Activated naive CD4-positive, alpha-beta T cell treated with anti-CD3 and anti-CD28 coated beads, Interleukin-2, amount 10 ng/mL, durations not matched to agents 7 days and 5 days (primary cell): ENCODE data around the gene EIF2S2.

Source experiments
- CTCF ChIA-PET: fragments of 350-600 bp; sonication (Branson Sonifier 250); formaldehyde crosslinking; loops from one replicate; lab custom pipeline; 2021; ENCODE audit warnings: antibody characterized with exemption; lab: Charles Lee
- DNase-seq: peaks from one replicate; pipeline ENCODE4 v3.0.0-alpha.2; 2020
- H3K27ac Mint-ChIP-seq: one replicate; pipeline ENCODE4 v1.8.0; 2021; ENCODE audit warnings: mild to moderate bottlenecking, moderate library complexity, mixed read lengths
- H3K27me3 Mint-ChIP-seq: one replicate; pipeline ENCODE4 v1.8.0; 2021; ENCODE audit warnings: mild to moderate bottlenecking, mixed read lengths
- H3K36me3 Mint-ChIP-seq: one replicate; pipeline ENCODE4 v1.8.0; 2021; ENCODE audit warnings: mixed read lengths
- H3K4me1 Mint-ChIP-seq: one replicate; pipeline ENCODE4 v1.8.0; 2021; ENCODE audit warnings: mixed read lengths
- H3K4me3 Mint-ChIP-seq: one replicate; pipeline ENCODE4 v1.8.0; 2021; ENCODE audit warnings: mild to moderate bottlenecking, moderate library complexity, mixed read lengths
- H3K9me3 Mint-ChIP-seq: one replicate; pipeline ENCODE4 v1.8.0; 2021; ENCODE audit warnings: mixed read lengths

Gene EIF2S2

DNA sequence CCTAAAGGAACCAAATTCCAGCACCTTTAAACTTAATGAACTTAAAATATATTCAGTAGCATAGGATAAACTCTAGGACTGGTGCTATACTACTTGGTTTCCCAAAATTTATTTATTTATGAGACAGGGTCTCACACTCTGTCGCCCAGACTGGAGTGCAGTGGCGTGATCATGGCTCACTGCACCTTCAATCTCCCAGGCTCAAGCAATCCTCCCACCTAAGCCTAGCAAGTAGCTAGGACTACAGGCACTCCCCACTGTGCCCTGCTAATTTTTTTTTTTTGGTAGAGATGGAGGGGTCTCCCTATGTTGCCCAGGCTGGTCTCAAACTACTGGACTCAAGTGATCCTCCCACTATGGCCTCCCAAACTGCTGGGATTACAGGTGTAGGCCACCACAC is 21.4 kb downstream of the EIF2S2 start:
- Mint-ChIP-seq H3K27ac (no peak overlapping the region), H3K9me3 (no peaks in the 10 kb centered on the region), H3K36me3 (peaks cover 64% of the 10 kb centered on the region), H3K27me3 (no peaks in the 10 kb centered on the region), H3K4me1 (peaks cover 2% of the 10 kb centered on the region), H3K4me3 (no peak overlapping the region)
- DNase-seq: no peak
- CTCF ChIA-PET: no interaction called here

DNA sequence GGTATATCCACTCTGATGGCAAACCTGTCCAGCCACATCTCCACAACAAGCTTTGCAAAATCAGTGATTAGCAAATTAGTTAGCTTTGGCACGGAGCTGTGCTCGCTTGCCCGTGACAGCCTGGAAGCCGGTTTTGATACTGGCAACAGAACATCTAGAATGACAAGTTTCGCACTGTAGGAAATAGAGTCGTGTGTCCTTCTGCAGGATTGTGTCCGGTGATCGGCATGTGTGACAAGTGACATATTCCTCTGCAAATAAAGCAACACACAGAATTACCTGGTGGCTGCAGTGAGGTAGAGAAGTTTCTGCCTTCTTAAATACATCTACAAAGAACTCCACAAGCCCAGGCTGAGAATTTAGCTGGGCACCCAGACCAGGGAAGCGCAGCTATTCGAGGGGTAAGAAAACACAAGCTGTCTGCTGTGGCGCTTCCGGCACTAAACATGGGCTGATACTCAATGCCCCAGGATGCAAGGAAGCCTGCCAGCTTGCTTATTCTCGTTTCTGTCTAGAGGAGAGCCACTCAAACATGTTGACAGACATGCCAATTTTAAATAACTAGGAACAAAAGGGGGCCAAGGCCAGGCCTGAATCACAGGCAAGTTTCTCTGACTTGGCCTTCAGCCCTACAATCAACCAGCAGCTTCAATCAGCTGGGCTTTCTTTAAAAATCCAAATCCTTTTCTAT is 22.2 kb downstream of the EIF2S2 start:
- peaks cover 2% of the 10 kb centered on the region for H3K4me1 Mint-ChIP-seq
- H3K9me3 Mint-ChIP-seq: no peaks in the 10 kb centered on the region

DNA sequence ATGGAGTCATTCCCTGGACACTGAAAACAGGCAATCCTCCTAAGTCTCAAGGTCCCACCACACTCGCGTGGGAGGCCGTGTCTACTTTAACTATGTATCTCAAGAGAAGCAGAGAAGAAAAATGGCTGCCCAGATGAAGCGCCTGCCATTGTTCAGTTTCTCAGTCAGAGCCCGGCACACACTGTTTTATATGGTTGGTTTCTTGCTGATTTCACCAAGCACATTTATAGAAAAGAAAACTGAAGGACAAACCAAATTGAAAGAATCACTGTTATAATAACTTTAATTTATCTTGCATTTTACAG is 22.9 kb downstream of the EIF2S2 start:
- no peak overlapping the region for H3K4me3 Mint-ChIP-seq
- CTCF ChIA-PET: no interaction called here

More for the DNA sequence above, 22.2 kb downstream of the EIF2S2 start:
- Mint-ChIP-seq H3K27ac (no peak overlapping the region), H3K4me3 (no peak overlapping the region), H3K36me3 (peaks cover 68% of the 10 kb centered on the region), H3K27me3 (no peaks in the 10 kb centered on the region)
- CTCF ChIA-PET: no interaction called here
- DNase-seq: no peak

DNA sequence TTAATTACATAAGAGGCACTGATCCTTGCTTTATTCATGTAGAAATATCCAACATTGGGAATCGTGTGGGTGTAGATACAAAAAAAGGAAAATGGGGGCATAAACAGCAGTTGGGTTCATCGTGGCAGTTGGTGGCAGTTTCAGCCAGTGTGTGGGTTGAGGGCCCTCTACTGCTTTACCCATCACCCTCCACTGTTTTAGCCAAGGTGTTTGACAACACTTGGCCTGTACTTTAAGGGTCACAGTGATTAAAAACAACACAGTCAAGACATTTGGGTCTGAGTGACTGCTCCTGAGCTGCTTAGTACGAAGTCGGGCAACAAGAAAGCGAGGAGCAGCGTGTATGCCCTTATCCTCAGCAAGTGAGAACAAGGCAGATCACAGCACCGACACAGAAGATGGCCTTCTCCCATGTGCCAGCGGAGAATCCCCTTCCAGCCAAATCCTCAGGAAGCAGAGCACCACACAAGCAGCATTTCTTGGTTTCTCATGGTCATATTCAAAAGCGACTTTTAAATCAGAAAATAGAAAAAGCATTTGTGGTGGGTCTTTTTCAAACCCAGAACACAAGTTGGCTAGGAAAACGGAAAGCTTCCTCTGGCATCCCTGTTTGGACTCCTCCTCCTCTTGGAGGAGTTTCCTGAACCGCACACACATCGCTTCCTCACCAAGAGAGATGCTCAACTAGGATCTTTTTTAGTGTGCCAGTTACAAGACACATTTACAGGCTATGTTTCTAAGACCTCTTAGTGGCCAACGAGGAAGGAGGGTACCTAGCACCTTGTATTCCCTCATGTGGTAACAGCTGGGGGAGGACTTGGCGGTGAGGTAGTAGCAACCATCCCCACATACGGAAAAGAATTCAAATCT is 23.5 kb downstream of the EIF2S2 start:
- DNase-seq: no peak
- peaks cover 71% of the 10 kb centered on the region for H3K36me3 Mint-ChIP-seq
- CTCF ChIA-PET: no interaction called here

More for the DNA sequence above, 22.9 kb downstream of the EIF2S2 start:
- Mint-ChIP-seq H3K4me1 (peaks cover 2% of the 10 kb centered on the region), H3K9me3 (no peaks in the 10 kb centered on the region), H3K27me3 (no peaks in the 10 kb centered on the region), H3K36me3 (peaks cover 71% of the 10 kb centered on the region), H3K27ac (no peak overlapping the region)
- DNase-seq: no peak

DNA sequence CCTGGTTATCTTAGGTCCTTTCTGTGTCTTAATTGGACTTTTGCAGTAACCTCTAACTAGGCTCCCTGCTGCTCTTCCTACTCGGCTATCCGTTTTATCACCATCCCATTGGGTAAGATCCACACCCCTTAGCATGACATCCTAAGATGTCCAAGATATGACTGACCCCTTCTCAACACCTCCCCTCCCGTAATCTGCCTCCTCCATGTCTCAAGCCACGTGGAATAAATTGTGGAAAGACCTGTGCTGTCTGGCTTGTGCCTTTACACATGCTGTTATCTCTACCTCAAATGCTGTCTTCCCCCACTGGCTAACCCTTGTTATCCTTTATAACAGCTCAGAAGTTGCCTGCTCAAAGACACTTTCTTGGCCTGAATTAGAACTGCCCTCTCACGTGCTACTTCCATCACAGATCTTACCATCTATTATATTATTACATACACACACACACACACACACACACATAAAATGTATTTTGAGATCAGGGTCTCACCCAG is 26.5 kb downstream of the EIF2S2 start:
- peaks cover 61% of the 10 kb centered on the region for H3K36me3 Mint-ChIP-seq
- no peaks in the 10 kb centered on the region for H3K9me3 Mint-ChIP-seq
- CTCF ChIA-PET: no interaction called here
- no peaks in the 10 kb centered on the region for H3K27me3 Mint-ChIP-seq
- no peak for DNase-seq
- no peaks in the 10 kb centered on the region for H3K4me1 Mint-ChIP-seq
- peak overlapping the region; percentile 44 for H3K27ac Mint-ChIP-seq
- H3K4me3 Mint-ChIP-seq: no peak overlapping the region

More for the DNA sequence above, 23.5 kb downstream of the EIF2S2 start:
- H3K27me3 Mint-ChIP-seq: no peaks in the 10 kb centered on the region
- no peak overlapping the region for H3K4me3 Mint-ChIP-seq
- H3K9me3 Mint-ChIP-seq: no peaks in the 10 kb centered on the region
- peak overlapping the region; percentile 3 for H3K27ac Mint-ChIP-seq
- peaks cover 2% of the 10 kb centered on the region for H3K4me1 Mint-ChIP-seq

DNA sequence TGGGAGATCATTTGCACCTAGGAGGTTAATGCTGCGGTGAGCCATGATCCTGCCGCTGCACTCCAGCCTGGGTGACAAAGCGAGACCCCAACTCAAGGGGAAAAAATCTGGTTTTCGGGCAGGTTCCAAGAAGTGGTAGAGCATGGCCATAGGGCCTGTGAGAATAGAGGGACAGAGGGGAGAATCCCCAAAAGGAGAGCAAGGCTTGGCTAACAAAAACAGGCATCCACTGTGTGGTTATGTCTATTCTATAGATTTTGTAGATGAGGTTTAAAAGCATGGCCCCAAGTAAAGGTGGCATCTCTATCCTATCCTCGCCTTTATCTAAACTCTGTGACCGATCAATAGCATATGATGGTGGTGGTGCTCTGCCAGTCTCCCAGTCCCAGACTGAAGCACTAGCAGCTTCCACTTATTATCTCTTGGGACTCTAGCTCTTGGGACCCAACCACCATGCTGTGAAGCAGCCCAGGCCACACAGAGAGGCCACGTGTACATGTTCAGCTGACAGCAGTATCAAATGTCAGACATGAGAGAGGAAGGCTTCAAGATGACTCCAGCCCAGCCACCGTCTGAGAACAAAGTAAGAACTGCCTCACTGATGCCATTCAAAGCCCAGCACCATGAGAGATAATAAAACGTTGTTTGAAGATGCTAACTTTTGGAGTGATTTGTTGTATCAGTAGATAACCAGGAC is 27.7 kb downstream of the EIF2S2 start:
- Mint-ChIP-seq H3K9me3 (no peaks in the 10 kb centered on the region), H3K36me3 (peaks cover 61% of the 10 kb centered on the region), H3K27me3 (no peaks in the 10 kb centered on the region), H3K4me1 (no peaks in the 10 kb centered on the region), H3K27ac (peak overlapping the region; percentile 29), H3K4me3 (no peak overlapping the region)
- CTCF ChIA-PET: no interaction called here
- no peak for DNase-seq

DNA sequence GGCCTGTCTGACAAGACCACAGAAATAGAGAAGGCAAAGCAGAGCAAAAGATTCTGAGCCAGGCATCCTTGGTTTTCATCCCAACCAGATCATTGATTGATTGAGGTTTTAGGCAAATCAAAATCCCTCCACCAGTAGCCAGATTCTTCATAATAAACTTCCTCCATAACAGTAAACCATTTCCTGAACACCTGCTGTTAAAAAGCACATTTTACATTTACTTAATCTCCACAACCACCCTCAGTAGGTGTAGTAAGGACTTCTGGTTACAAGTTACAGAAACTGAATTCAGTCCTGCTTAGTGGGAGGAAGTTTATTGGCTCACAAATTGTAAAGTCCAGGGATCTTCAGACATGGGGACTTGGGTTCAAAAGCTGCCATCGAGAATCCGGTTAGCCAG is 28.3 kb downstream of the EIF2S2 start:
- peak overlapping the region; percentile 29 for H3K27ac Mint-ChIP-seq
- CTCF ChIA-PET: no interaction called here

DNA sequence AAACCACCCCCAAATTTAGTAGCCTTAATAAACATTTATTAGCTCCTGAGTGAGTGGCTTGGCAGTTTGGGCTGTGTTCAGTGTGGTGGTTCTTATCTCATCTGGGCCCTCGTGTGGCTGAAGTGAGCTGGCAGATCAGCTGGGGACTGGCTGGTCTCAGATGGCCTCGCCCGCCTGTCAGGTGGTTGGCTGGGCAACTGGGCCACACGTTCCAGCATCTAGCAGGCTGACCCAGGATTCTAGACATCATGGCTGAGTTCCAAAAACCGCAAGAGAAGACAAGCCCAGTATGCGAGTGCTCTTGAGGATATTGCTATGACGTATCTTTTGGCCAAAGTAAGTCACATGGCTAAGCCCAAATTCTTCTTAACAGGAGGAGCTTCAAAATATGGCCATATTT is 28.9 kb downstream of the EIF2S2 start:
- DNase-seq: no peak
- Mint-ChIP-seq H3K36me3 (peaks cover 55% of the 10 kb centered on the region), H3K4me1 (no peaks in the 10 kb centered on the region), H3K9me3 (no peaks in the 10 kb centered on the region), H3K4me3 (no peak overlapping the region), H3K27ac (no peak overlapping the region), H3K27me3 (no peaks in the 10 kb centered on the region)
- CTCF ChIA-PET: no interaction called here

More for the DNA sequence above, 28.3 kb downstream of the EIF2S2 start:
- H3K4me3 Mint-ChIP-seq: no peak overlapping the region
- no peaks in the 10 kb centered on the region for H3K4me1 Mint-ChIP-seq
- no peaks in the 10 kb centered on the region for H3K27me3 Mint-ChIP-seq
- no peak for DNase-seq
- H3K36me3 Mint-ChIP-seq: peaks cover 58% of the 10 kb centered on the region
- H3K9me3 Mint-ChIP-seq: no peaks in the 10 kb centered on the region

DNA sequence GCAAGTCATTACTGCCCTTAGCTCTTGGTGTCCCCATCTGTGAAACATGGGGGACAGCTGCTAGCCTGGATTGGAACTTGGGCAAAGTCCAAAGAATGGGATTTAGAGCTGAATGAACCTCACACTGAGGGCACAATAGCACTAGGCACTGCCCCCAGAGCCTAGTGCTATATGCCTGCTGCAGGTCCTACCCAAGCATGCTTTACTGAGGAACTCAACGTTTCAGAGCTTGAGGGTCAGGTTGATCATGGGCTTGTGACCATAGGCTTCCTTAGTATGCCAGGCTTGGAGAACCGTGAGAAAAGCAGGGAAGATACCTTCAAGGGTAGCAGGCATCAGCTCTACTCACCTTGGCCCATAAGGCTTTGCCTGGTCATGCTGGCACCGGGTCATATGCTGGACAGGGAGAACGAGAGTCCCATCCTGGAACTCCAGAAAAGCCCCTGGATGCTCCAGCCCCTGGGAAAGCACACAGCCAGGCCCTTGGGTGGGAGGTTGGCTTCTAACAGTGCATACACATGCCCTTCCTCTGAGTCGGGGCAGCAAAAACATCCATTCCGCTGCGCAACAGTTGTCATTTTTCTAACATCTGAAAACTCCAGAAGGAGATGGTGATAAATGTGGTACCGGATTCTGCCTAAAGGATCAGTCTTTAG is 29.7 kb downstream of the EIF2S2 start:
- DNase-seq: no peak
- Mint-ChIP-seq H3K27ac (no peak overlapping the region), H3K27me3 (no peaks in the 10 kb centered on the region), H3K4me3 (no peak overlapping the region), H3K36me3 (peaks cover 50% of the 10 kb centered on the region), H3K4me1 (no peaks in the 10 kb centered on the region), H3K9me3 (no peaks in the 10 kb centered on the region)
- CTCF ChIA-PET: interaction anchor here (0.8 kb wide), 1 partner anchor 57 kb away, joined by 4 read pairs; no protein-coding TSS in a partner anchor

DNA sequence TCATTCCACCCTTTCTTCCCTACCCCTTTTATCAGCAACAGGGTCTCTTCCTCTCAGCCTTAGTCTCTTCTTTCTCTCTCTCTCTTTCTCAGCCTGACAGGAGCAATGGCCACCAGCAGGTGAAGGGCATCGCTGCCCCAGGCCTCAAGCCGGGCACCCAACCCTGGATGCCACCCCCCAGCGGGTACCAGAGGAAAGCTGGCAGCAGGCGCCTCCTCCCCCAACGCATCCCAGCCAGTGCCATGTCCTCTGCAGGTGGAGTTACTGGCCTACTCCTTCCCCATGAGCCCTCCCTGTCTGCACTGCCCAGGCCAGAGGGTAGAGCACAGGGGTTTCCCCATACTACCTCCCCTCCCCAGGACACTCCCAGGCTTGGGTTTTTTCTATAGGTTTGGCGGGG is 32.2 kb downstream of the EIF2S2 start:
- peak overlapping the region; percentile 35 for H3K27ac Mint-ChIP-seq
- CTCF ChIA-PET: no interaction called here
- H3K4me1 Mint-ChIP-seq: no peaks in the 10 kb centered on the region
- no peaks in the 10 kb centered on the region for H3K27me3 Mint-ChIP-seq
- no peaks in the 10 kb centered on the region for H3K9me3 Mint-ChIP-seq
- peaks cover 44% of the 10 kb centered on the region for H3K36me3 Mint-ChIP-seq
- no peak overlapping the region for H3K4me3 Mint-ChIP-seq
- DNase-seq: no peak

DNA sequence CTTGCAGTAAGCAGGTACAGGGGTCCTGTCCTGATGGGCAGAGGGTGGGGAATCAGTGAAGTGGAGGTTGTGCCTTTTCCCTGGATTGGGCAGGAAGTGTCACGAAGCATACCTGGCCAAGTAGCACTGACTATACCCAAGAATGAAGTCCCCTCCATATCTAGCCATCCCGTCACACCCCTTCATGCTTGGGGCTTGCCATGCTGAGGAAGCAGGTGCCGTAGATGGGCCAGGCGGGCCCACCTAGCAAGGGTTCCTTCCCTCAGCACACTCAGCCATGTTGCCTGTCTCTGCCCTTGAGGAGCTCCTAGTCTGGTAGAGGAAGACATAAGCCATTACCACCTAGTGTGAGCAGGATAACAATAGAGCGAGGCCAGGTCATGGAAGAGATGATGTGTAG is 33.5 kb downstream of the EIF2S2 start:
- H3K27ac Mint-ChIP-seq: no peak overlapping the region
- H3K9me3 Mint-ChIP-seq: no peaks in the 10 kb centered on the region
- no peaks in the 10 kb centered on the region for H3K4me1 Mint-ChIP-seq
- H3K27me3 Mint-ChIP-seq: no peaks in the 10 kb centered on the region
- CTCF ChIA-PET: interaction anchor here (1.0 kb wide), 1 partner anchor 9 kb away, joined by 4 read pairs; no protein-coding TSS in a partner anchor
- no peak overlapping the region for H3K4me3 Mint-ChIP-seq
- DNase-seq: no peak
- peaks cover 38% of the 10 kb centered on the region for H3K36me3 Mint-ChIP-seq

DNA sequence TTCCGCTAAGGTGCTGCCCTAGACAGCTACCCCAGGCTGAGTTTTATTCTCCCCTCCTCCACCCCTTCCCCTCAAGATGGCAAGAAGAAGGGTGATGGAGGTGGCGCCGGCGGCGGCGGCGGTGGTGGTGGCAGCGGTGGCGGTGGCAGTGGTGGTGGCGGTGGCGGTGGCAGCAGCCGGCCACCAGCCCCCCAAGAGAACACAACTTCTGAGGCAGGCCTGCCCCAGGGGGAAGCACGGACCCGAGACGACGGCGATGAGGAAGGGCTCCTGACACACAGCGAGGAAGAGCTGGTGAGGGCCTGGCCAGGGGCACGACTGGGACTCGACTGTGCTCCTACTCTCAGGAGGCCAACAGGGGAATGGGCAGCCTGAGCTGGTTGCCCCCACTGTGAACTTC is 35.1 kb downstream of the EIF2S2 start:
- Mint-ChIP-seq H3K27me3 (no peaks in the 10 kb centered on the region), H3K36me3 (peaks cover 47% of the 10 kb centered on the region), H3K9me3 (no peaks in the 10 kb centered on the region), H3K27ac (no peak overlapping the region), H3K4me1 (no peaks in the 10 kb centered on the region), H3K4me3 (no peak overlapping the region)
- DNase-seq: no peak
- CTCF ChIA-PET: interaction anchor here (0.9 kb wide), 1 partner anchor 8 kb away, joined by 3 read pairs; no protein-coding TSS in a partner anchor

DNA sequence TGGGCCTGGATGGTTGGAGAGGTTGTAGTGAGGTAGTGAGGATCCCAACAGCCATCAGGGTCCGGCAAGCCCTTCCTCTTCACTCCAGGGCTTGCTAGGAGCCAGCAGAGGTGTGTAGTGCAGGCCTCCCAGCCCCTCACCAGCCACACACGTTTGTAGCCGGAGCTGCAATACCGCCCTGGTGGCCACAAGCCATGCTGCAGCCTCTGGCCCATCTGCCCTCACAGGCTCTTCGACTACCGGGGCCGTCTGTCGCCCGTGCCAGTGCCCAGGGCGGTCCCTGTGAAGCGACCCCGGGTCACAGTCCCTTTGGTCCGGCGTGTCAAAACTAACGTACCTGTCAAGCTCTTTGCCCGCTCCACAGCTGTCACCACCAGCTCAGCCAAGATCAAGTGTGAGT is 36.4 kb downstream of the EIF2S2 start:
- no peaks in the 10 kb centered on the region for H3K9me3 Mint-ChIP-seq
- H3K4me1 Mint-ChIP-seq: no peaks in the 10 kb centered on the region
- H3K27ac Mint-ChIP-seq: no peak overlapping the region
- H3K27me3 Mint-ChIP-seq: no peaks in the 10 kb centered on the region
- no peak for DNase-seq
- CTCF ChIA-PET: interaction anchor here (0.6 kb wide), 1 partner anchor 65 kb away, joined by 3 read pairs; no protein-coding TSS in a partner anchor
- H3K4me3 Mint-ChIP-seq: no peak overlapping the region
- H3K36me3 Mint-ChIP-seq: peaks cover 41% of the 10 kb centered on the region
